H7 (cell line): Measurements from ENCODE around the gene NHLRC4. TPM values are rescaled to one million over a fixed set of nuclear protein-coding genes. Genes with fewer than 3 reads are reported as not detected.

Source experiments
- DNase-seq: peaks from one replicate; pipeline ENCODE4 v3.0.0; 2012
- H3K27me3 ChIP-seq: 2 replicates; pipeline ENCODE4 v1.6.0; 2011; ENCODE audit warnings: mild to moderate bottlenecking, low read length; ENCODE audit not compliant: control insufficient read depth, insufficient read depth
- H3K36me3 ChIP-seq: replicated peaks from 2 replicates; pipeline ENCODE4 v1.5.1; 2011; ENCODE audit warnings: low read length; ENCODE audit not compliant: control insufficient read depth, insufficient read depth
- H3K4me3 ChIP-seq: 2 replicates; pipeline ENCODE4 v1.5.1; 2011; ENCODE audit warnings: low read depth, mild to moderate bottlenecking, control low read depth, low read length, moderate library complexity; ENCODE audit not compliant: insufficient read depth
- total RNA-seq: library from RNA; depleted of rRNA; stranded (reverse); fragments of >200 nt; shearing (Covaris generic); gene quantifications from 2 replicates; pipeline ENCODE4 v1.2.3, GENCODE V29; 2014

The NHLRC4 gene
- total RNA-seq, 1 experiment from 2014 or later: 1.1 TPM

- peak; percentile 87 for DNase-seq
These were observed 29.1 kb upstream of the NHLRC4 start for GRCh38 chr16:537415-538335.

GRCh38 chr16:539901-540530 lies 26.8 kb upstream of the NHLRC4 start:
- H3K4me3 ChIP-seq: no peak overlapping the region
- H3K27me3 ChIP-seq: no peaks in the 10 kb centered on the region
- DNase-seq: no peak
- H3K36me3 ChIP-seq: no peaks in the 10 kb centered on the region; the same call in 1 of the 2 replicates

More at GRCh38 chr16:537415-538335, 29.1 kb upstream of the NHLRC4 start:
- H3K4me3 ChIP-seq: no peak overlapping the region
- no peaks in the 10 kb centered on the region; the same call in 1 of the 2 replicates for H3K36me3 ChIP-seq
- no peaks in the 10 kb centered on the region for H3K27me3 ChIP-seq

GRCh38 chr16:540645-541340 lies 26.0 kb upstream of the NHLRC4 start:
- DNase-seq: no peak
- Histone ChIP-seq H3K4me3 (no peak overlapping the region), H3K27me3 (no peaks in the 10 kb centered on the region), H3K36me3 (no peaks in the 10 kb centered on the region; the same call in 1 of the 2 replicates)

GRCh38 chr16:543301-544164 lies 23.3 kb upstream of the NHLRC4 start:
- peak; percentile 71 for DNase-seq
- no peaks in the 10 kb centered on the region for H3K27me3 ChIP-seq
- no peak overlapping the region for H3K4me3 ChIP-seq
- H3K36me3 ChIP-seq: no peaks in the 10 kb centered on the region

GRCh38 chr16:544517-544916 lies 22.3 kb upstream of the NHLRC4 start:
- no peak for DNase-seq
- Histone ChIP-seq H3K4me3 (no peak overlapping the region), H3K27me3 (no peaks in the 10 kb centered on the region), H3K36me3 (no peaks in the 10 kb centered on the region)

- no peak overlapping the region for H3K4me3 ChIP-seq
- DNase-seq: peak; percentile 93
These were observed 19.7 kb upstream of the NHLRC4 start for GRCh38 chr16:546909-547770.

GRCh38 chr16:548586-548985 lies 18.2 kb upstream of the NHLRC4 start:
- no peak overlapping the region for H3K4me3 ChIP-seq
- H3K27me3 ChIP-seq: no peaks in the 10 kb centered on the region
- H3K36me3 ChIP-seq: no peaks in the 10 kb centered on the region
- no peak for DNase-seq

More at GRCh38 chr16:546909-547770, 19.7 kb upstream of the NHLRC4 start:
- Histone ChIP-seq H3K27me3 (no peaks in the 10 kb centered on the region), H3K36me3 (no peaks in the 10 kb centered on the region)

GRCh38 chr16:549544-550263 lies 17.1 kb upstream of the NHLRC4 start:
- DNase-seq: peak; percentile 94
- H3K36me3 ChIP-seq: no peaks in the 10 kb centered on the region
- H3K27me3 ChIP-seq: no peaks in the 10 kb centered on the region
- H3K4me3 ChIP-seq: no peak overlapping the region

- no peak for DNase-seq
- Histone ChIP-seq H3K36me3 (no peaks in the 10 kb centered on the region), H3K27me3 (no peaks in the 10 kb centered on the region), H3K4me3 (no peak overlapping the region)
These were observed 15.6 kb upstream of the NHLRC4 start for GRCh38 chr16:551210-551609.

- Histone ChIP-seq H3K4me3 (no peak overlapping the region), H3K36me3 (no peaks in the 10 kb centered on the region), H3K27me3 (no peaks in the 10 kb centered on the region)
- DNase-seq: no peak
These were observed 14.6 kb upstream of the NHLRC4 start for GRCh38 chr16:552171-552570.

- no peak for DNase-seq
- Histone ChIP-seq H3K27me3 (peaks cover under 1% of the 10 kb centered on the region; the same call in 1 of the 2 replicates), H3K4me3 (no peak overlapping the region), H3K36me3 (no peaks in the 10 kb centered on the region)
These were observed 13.1 kb upstream of the NHLRC4 start for GRCh38 chr16:553601-554296.

- Histone ChIP-seq H3K4me3 (no peak overlapping the region), H3K36me3 (no peaks in the 10 kb centered on the region), H3K27me3 (peaks cover 6% of the 10 kb centered on the region)
- DNase-seq: no peak
These were observed 12.5 kb upstream of the NHLRC4 start for GRCh38 chr16:554297-554621.
